ENCODE results near the gene ECHS1. TPM values are rescaled to one million over a fixed set of nuclear protein-coding genes. Genes with fewer than 3 reads are reported as not detected.
"Not testable (repeated sequence)": the region's sequence is repeated elsewhere in the genome, so short reads cannot be mapped to it uniquely, and the experiment has no call there.

The ECHS1 gene
- total RNA-seq, 1 donor from 2014 or later: 224 TPM

GRCh38 chr10:133335246-133336117 is 37.7 kb downstream of the ECHS1 start:
- ATAC-seq: no peak
- intact Hi-C loops (cut with DNase I): no loop called here
- DNase-seq (ENCODE audit: missing footprints): peak; percentile 71

DNA sequence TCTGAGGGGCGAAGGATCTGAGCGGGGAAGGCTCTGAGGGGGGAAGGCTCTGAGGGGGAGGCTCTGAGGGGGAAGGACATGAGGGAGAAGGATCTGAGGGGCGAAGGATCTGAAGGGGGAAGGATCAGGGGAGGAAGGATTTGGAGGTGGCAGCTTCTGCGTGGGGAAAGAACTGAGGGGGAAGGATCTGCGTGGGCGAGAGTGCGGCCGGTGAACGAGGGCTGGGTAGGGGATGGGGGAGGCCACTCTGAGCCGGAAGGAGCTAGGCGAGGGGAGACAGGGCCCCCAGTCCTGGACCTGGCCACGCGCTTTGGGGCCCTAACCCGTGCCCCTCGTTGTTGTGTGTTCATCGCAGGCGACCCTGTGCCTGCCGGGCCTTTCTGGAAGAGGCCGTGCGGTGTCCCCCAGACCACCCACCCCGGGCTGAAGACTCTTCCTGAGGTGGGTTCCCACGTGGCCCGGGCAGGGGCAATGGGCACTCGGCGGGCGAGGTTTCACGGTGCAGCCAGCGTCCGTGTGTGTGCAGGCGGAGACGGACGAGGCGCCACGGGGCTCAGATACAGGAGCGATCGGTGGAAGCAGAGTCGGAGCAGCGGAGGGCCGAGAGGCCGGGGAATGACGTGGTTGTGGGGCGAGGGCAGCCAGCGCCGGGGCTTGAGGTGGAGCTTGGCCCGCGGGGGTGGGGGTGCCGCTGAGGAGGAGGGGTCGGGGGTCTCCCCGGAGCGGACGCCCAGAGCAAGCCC is 38.5 kb downstream of the ECHS1 start:
- no peak for ATAC-seq
- intact Hi-C loops (cut with DNase I): no loop called here
- DNase-seq (ENCODE audit: missing footprints): peak; percentile 54

DNA sequence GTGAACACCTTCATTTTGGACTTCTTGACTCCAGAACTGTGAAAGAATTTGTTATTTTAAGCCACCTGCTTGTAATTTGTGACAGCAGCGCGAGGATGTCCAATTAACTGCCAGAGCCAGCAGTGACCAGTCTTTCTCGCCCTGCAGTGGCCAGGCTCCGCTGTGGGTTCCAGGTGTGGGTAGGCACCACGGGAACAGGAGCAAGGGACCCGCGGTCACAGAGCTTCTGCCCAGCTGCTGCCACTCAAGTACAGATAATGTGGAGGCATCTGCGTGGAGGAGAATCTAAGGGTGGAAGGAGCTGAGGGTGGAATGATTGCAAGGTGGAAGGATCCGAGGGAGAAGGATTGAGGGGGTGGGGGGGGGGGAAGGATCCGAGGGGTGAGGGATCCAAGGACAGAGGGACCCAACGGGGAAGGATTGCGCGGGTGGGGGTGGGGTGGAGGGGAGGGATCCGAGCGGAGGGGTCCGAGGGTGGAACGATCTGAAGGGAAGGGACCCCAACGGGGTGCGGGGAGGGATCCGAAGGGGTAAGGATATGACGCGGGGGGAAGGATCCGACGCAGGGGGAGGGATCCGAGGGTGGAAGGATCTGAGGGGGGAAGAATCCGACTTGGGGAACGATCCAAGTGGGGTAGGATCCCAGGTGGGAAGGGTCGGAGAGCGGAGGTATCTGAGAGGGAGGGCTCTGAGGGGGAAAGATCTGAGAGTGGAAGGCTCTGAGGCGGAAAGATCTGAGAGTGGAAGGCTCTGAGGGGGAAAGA is 40.0 kb downstream of the ECHS1 start:
- ATAC-seq (no peak), DNase-seq (ENCODE audit: missing footprints) (peak; percentile 48)
- intact Hi-C loops (cut with DNase I): no loop called here

DNA sequence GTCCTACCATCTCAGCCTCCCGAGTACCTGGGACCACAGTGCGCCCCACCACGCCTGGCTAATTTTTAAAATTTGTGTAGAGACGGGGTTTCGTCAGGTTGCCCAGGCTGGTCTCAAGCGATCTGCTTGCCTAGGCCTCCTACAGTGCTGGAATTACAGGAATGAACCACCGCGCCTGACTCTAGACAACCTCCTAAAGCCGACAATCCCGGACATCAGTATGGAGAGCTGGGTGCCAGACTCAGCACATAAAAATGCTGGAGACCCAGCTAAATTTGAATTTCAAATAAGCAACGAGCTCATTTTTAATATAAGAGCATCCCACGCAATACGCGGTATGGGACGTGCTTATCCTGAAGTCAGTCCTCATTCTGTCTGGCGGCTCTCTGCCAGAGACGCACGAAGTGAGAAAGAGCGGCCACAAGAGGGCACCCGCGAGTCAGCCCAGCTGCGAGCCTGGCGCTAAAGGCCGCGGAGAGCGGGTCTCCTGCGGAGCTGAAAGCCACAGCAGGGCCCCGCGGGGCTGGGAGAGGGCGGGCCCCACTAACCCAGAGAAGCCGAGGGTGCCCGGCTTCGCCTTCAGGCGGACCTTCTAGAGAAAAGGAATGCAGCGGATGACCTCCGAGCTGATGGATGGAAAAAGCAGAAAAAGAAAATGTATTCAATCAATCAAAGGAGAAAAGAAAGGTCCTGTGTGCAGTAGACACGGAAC is 43.5 kb downstream of the ECHS1 start:
- intact Hi-C loops (cut with DNase I): loop anchor here (1.0 to 10.0 kb wide), 3 partner anchors 191 to 495 kb away; no protein-coding TSS in a partner anchor
- DNase-seq (ENCODE audit: missing footprints) (peak; percentile 91), ATAC-seq (peak; percentile 80)

GRCh38 chr10:133328358-133329343 is 44.5 kb downstream of the ECHS1 start:
- intact Hi-C loops (cut with DNase I): loop anchor here (1.0 to 10.0 kb wide), 3 partner anchors 192 to 494 kb away; no protein-coding TSS in a partner anchor
- DNase-seq (ENCODE audit: missing footprints) (no peak), ATAC-seq (no peak)

- ATAC-seq: no peak
- intact Hi-C loops (cut with DNase I): loop anchor here (5.0 to 10.0 kb wide), 2 partner anchors 279 to 493 kb away; no protein-coding TSS in a partner anchor
- no peak for DNase-seq (ENCODE audit: missing footprints)
Measured at GRCh38 chr10:133327651-133328357, 45.4 kb downstream of the ECHS1 start.

- ATAC-seq (no peak), DNase-seq (ENCODE audit: missing footprints) (no peak)
- intact Hi-C loops (cut with DNase I): loop anchor here (5.0 to 10.0 kb wide), 2 partner anchors 280 to 492 kb away; no protein-coding TSS in a partner anchor
Measured at GRCh38 chr10:133326745-133327650, 46.2 kb downstream of the ECHS1 start.

DNA sequence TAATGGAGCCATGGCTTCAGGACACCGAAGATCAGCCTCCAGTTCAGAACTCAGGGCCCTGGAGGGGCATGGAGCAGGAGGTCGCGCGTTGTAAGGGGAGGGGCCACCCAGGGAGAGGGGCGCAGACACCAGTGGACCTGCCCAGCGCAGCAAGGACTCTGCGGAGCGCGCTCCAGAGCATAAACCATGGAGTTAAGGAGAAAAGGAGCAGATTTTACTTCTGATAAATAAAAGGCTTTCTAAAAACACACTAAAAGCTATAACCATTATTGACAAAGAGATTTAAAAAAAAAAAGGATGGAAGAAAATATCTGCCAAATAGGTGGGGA is 47.0 kb downstream of the ECHS1 start:
- ATAC-seq (no peak), DNase-seq (ENCODE audit: missing footprints) (no peak)
- intact Hi-C loops (cut with DNase I): loop anchor here (5.0 to 10.0 kb wide), 2 partner anchors 281 to 491 kb away; no protein-coding TSS in a partner anchor

GRCh38 chr10:133325440-133326222 is 47.5 kb downstream of the ECHS1 start:
- intact Hi-C loops (cut with DNase I): loop anchor here (5.0 to 10.0 kb wide), 2 partner anchors 282 to 491 kb away; no protein-coding TSS in a partner anchor
- ATAC-seq (no peak), DNase-seq (ENCODE audit: missing footprints) (no peak)

DNA sequence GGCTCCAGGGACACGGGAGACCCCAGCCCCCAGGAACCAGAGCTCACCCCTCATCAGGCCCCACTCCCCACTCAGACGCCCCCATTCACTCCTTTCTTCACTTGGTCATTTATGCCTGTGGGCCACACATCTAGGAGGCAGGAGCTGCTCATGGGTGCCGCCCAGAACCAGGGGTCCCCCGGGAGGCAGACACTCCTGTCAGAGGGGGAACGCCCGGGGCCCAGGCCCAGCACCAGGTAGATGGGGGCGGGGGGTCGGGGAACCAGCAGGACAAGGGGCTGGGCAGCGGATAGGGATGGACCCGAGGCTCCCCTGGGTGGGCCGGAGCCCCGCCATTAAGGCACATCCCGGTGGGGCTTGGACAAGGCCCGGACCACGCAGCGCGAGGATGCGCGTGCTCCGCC is 48.3 kb downstream of the ECHS1 start:
- DNase-seq (ENCODE audit: missing footprints) (no peak), ATAC-seq (no peak)
- intact Hi-C loops (cut with DNase I): loop anchor here (5.0 to 10.0 kb wide), 2 partner anchors 282 to 490 kb away; no protein-coding TSS in a partner anchor

- ATAC-seq (peak; percentile 61), DNase-seq (ENCODE audit: missing footprints) (no peak)
- intact Hi-C loops (cut with DNase I): loop anchor here (10.0 kb wide), 1 partner anchor 489 kb away; no protein-coding TSS in a partner anchor
Measured at GRCh38 chr10:133324198-133324792, 48.9 kb downstream of the ECHS1 start.

- DNase-seq (ENCODE audit: missing footprints); ATAC-seq: not testable (repeated sequence)
- intact Hi-C loops (cut with DNase I): loop anchor here (10.0 kb wide), 1 partner anchor 487 kb away; no protein-coding TSS in a partner anchor
Measured at GRCh38 chr10:133322064-133322709, 51.0 kb downstream of the ECHS1 start.

DNA sequence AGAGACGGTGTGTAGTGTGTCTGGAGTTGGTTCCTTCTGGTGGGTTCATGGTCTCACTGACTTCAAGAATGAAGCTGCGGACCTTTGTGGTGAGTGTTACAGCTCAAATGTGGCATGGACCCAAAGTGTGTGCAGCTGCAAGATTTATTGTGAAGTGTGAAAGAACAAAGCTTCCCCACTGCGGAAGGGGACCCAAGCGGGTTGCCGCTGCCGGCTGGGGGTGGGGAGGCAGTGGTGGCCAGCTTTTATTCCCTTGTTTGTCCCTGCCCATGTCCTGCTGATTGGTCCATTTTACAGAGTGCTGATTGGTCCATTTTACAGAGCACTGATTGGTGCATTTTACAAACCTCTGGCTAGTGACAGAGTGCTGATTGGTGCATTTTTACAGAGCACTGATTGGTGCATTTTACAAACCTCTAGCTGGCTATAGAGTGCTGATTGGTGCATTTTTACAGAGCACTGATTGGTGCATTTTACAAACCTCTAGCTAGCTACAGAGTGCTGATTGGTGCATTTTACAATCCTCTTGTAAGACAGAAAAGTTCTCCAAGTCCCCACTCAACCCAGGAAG is 52.2 kb downstream of the ECHS1 start:
- ATAC-seq: not testable (repeated sequence)

More for the DNA sequence above, 52.2 kb downstream of the ECHS1 start:
- not testable (repeated sequence) for DNase-seq (ENCODE audit: missing footprints)
- intact Hi-C loops (cut with DNase I): loop anchor here (10.0 kb wide), 1 partner anchor 486 kb away; no protein-coding TSS in a partner anchor

Measured in Right ventricle myocardium inferior (tissue), 1 donor.